ENCODE results near the gene ENOX1.

DNA sequence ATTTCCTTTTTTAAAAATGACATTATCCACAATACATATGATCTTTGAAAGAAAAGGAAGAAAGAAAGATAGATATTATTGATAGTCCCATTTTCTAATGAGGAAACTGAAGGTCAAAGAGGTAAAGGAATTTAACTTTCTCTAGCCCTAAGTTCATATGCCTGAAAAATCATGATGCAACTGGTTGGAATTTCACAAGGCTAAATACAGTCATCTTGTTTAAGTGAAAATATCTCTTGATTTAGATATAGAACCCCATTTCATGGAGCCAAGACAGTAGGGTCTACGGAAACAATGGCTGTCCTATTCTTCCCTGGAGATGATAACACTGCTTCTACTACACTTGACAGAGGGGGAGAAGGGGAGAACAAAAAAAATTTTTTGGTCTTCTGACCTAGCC lies 397.2 kb downstream of the ENOX1 start:
- TF ChIP-seq POLR2A (IDR thresholded peaks at IDR 0.05; ENCODE audit: insufficient read depth in 1 of 2, low read depth in 2 of 2, low read length in 2 of 2) (no peak), SMAD3 (CRISPR knock-in tag; IDR thresholded peaks at IDR 0.05) (no peak), ZBTB8A (CRISPR knock-in tag; IDR thresholded peaks at IDR 0.05; ENCODE audit: borderline replicate concordance, low read depth) (no peak), EP300 (IDR thresholded peaks at IDR 0.05; ENCODE audit: low read depth in 2 of 2, low read length in 2 of 2) (no peak), EP300 (CRISPR knock-in tag; IDR thresholded peaks at IDR 0.05; ENCODE audit: borderline replicate concordance) (no peak), ZBTB21 (CRISPR knock-in tag; IDR thresholded peaks at IDR 0.05) (no peak), ZNF253 (CRISPR knock-in tag; IDR thresholded peaks at IDR 0.05; ENCODE audit: borderline replicate concordance) (no peak), CBX5 (CRISPR knock-in tag; IDR thresholded peaks at IDR 0.05; ENCODE audit: borderline replicate concordance) (no peak), CEBPB (IDR thresholded peaks at IDR 0.05; ENCODE audit: borderline replicate concordance, low read depth, low read length) (no peak), ZNF431 (CRISPR knock-in tag; IDR thresholded peaks at IDR 0.05; ENCODE audit: borderline replicate concordance, low read depth) (no peak)
- TF ChIP-seq, protein P1, sequence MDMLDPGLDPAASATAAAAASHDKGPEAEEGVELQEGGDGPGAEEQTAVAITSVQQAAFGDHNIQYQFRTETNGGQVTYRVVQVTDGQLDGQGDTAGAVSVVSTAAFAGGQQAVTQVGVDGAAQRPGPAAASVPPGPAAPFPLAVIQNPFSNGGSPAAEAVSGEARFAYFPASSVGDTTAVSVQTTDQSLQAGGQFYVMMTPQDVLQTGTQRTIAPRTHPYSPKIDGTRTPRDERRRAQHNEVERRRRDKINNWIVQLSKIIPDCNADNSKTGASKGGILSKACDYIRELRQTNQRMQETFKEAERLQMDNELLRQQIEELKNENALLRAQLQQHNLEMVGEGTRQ (IDR thresholded peaks at IDR 0.05; ENCODE audit: low read depth, low read length), result no peak
- TF ChIP-seq, protein P1 (CRISPR knock-in tag; IDR thresholded peaks at IDR 0.05; ENCODE audit: borderline replicate concordance), result no peak
- TF ChIP-seq, protein P2, sequence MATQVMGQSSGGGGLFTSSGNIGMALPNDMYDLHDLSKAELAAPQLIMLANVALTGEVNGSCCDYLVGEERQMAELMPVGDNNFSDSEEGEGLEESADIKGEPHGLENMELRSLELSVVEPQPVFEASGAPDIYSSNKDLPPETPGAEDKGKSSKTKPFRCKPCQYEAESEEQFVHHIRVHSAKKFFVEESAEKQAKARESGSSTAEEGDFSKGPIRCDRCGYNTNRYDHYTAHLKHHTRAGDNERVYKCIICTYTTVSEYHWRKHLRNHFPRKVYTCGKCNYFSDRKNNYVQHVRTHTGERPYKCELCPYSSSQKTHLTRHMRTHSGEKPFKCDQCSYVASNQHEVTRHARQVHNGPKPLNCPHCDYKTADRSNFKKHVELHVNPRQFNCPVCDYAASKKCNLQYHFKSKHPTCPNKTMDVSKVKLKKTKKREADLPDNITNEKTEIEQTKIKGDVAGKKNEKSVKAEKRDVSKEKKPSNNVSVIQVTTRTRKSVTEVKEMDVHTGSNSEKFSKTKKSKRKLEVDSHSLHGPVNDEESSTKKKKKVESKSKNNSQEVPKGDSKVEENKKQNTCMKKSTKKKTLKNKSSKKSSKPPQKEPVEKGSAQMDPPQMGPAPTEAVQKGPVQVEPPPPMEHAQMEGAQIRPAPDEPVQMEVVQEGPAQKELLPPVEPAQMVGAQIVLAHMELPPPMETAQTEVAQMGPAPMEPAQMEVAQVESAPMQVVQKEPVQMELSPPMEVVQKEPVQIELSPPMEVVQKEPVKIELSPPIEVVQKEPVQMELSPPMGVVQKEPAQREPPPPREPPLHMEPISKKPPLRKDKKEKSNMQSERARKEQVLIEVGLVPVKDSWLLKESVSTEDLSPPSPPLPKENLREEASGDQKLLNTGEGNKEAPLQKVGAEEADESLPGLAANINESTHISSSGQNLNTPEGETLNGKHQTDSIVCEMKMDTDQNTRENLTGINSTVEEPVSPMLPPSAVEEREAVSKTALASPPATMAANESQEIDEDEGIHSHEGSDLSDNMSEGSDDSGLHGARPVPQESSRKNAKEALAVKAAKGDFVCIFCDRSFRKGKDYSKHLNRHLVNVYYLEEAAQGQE (IDR thresholded peaks at IDR 0.05; ENCODE audit: borderline replicate concordance in 1 of 2, low read depth in 1 of 2, low read length in 2 of 2), result no peak
- TF ChIP-seq, protein P3, sequence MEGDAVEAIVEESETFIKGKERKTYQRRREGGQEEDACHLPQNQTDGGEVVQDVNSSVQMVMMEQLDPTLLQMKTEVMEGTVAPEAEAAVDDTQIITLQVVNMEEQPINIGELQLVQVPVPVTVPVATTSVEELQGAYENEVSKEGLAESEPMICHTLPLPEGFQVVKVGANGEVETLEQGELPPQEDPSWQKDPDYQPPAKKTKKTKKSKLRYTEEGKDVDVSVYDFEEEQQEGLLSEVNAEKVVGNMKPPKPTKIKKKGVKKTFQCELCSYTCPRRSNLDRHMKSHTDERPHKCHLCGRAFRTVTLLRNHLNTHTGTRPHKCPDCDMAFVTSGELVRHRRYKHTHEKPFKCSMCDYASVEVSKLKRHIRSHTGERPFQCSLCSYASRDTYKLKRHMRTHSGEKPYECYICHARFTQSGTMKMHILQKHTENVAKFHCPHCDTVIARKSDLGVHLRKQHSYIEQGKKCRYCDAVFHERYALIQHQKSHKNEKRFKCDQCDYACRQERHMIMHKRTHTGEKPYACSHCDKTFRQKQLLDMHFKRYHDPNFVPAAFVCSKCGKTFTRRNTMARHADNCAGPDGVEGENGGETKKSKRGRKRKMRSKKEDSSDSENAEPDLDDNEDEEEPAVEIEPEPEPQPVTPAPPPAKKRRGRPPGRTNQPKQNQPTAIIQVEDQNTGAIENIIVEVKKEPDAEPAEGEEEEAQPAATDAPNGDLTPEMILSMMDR (CRISPR knock-in tag; IDR thresholded peaks at IDR 0.05), result no peak
- TF ChIP-seq, protein P4, sequence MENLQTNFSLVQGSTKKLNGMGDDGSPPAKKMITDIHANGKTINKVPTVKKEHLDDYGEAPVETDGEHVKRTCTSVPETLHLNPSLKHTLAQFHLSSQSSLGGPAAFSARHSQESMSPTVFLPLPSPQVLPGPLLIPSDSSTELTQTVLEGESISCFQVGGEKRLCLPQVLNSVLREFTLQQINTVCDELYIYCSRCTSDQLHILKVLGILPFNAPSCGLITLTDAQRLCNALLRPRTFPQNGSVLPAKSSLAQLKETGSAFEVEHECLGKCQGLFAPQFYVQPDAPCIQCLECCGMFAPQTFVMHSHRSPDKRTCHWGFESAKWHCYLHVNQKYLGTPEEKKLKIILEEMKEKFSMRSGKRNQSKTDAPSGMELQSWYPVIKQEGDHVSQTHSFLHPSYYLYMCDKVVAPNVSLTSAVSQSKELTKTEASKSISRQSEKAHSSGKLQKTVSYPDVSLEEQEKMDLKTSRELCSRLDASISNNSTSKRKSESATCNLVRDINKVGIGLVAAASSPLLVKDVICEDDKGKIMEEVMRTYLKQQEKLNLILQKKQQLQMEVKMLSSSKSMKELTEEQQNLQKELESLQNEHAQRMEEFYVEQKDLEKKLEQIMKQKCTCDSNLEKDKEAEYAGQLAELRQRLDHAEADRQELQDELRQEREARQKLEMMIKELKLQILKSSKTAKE (CRISPR knock-in tag; IDR thresholded peaks at IDR 0.05; ENCODE audit: borderline replicate concordance), result no peak
- TF ChIP-seq, protein P5, sequence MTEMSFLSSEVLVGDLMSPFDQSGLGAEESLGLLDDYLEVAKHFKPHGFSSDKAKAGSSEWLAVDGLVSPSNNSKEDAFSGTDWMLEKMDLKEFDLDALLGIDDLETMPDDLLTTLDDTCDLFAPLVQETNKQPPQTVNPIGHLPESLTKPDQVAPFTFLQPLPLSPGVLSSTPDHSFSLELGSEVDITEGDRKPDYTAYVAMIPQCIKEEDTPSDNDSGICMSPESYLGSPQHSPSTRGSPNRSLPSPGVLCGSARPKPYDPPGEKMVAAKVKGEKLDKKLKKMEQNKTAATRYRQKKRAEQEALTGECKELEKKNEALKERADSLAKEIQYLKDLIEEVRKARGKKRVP (CRISPR knock-in tag; IDR thresholded peaks at IDR 0.05), result no peak

All from HepG2 (cell line).